NT2/D1 (cell line): Measurements from ENCODE around the gene STRBP.

ENCODE experiments used
- DNase-seq: peaks from one replicate; pipeline ENCODE4 v3.0.0-alpha.2; 2011; ENCODE audit warnings: low read depth, low spot score
- H3K27me3 ChIP-seq: 2 replicates; pipeline ENCODE4 v1.6.0; 2011; ENCODE audit warnings: mild to moderate bottlenecking; ENCODE audit not compliant: insufficient read length, insufficient read depth
- H3K36me3 ChIP-seq: 2 replicates; pipeline ENCODE4 v1.6.1; 2011; ENCODE audit warnings: mild to moderate bottlenecking, low read length, mixed read lengths; ENCODE audit not compliant: insufficient read depth, insufficient read length
- H3K4me1 ChIP-seq: 2 replicates; pipeline ENCODE4 v1.5.1; 2011; ENCODE audit not compliant: insufficient read depth, insufficient read length
- H3K4me3 ChIP-seq: 2 replicates; pipeline ENCODE4 v1.5.1; 2011; ENCODE audit warnings: low read depth; ENCODE audit not compliant: insufficient read length
- H3K9ac ChIP-seq: 2 replicates; pipeline ENCODE4 v1.6.0; 2011; ENCODE audit warnings: low read depth; ENCODE audit not compliant: insufficient read length
- H3K9me3 ChIP-seq: 2 replicates; pipeline ENCODE4 v1.5.1; 2011; ENCODE audit warnings: mild to moderate bottlenecking, low read length; ENCODE audit not compliant: insufficient read depth
- SUZ12 ChIP-seq: IDR thresholded peaks from 2 replicates; pipeline ENCODE4 v1.6.1; 2011; ENCODE audit not compliant: insufficient read length, insufficient read depth; ENCODE audit errors: extremely low read depth
- YY1 ChIP-seq: IDR thresholded peaks from 2 replicates; pipeline ENCODE4 v1.6.1; 2011; ENCODE audit not compliant: insufficient read length, insufficient read depth
- ZNF274 ChIP-seq: IDR thresholded peaks from 2 replicates; pipeline ENCODE4 v1.6.1; 2011; ENCODE audit warnings: mild to moderate bottlenecking, low read depth, low read length

STRBP gene

GRCh38 chr9:123299558-123300126 is 31.3 kb upstream of the STRBP start:
- Histone ChIP-seq H3K4me1 (no peaks in the 10 kb centered on the region), H3K9me3 (no peaks in the 10 kb centered on the region), H3K9ac (no peak overlapping the region), H3K4me3 (no peak overlapping the region), H3K36me3 (no peaks in the 10 kb centered on the region), H3K27me3 (no peaks in the 10 kb centered on the region)
- TF ChIP-seq SUZ12 = no peak
- DNase-seq = no peak

GRCh38 chr9:123296174-123296573 is 27.8 kb upstream of the STRBP start:
- no peak for TF ChIP-seq YY1
- TF ChIP-seq SUZ12 = no peak
- TF ChIP-seq ZNF274 = no peak
- H3K4me1 ChIP-seq = peaks cover 3% of the 10 kb centered on the region

GRCh38 chr9:123291736-123292135 is 23.4 kb upstream of the STRBP start:
- H3K27me3 ChIP-seq = no peaks in the 10 kb centered on the region

More at GRCh38 chr9:123296174-123296573, 27.8 kb upstream of the STRBP start:
- no peaks in the 10 kb centered on the region for H3K36me3 ChIP-seq
- DNase-seq = no peak
- H3K9me3 ChIP-seq = no peaks in the 10 kb centered on the region
- no peaks in the 10 kb centered on the region for H3K27me3 ChIP-seq
- H3K4me3 ChIP-seq = no peak overlapping the region
- H3K9ac ChIP-seq = no peak overlapping the region

DNA sequence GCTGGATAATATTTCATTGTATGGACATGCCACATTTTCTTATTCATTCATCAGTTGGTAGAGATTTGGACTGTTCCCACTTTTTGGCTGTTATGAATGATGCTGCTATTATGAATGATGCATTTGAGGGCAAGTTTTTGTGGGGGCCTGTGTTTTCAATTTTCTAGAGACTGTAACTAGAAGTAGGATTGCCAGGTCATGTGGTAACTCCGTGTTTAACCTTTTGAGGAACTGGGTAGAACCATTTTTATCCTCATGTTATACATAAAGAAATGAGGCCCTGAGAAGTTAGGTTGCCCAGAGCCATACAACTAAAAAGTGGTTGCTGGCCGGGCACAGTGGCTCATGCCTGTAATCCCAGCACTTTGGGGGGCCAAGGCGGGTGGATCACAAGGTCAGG is 22.4 kb upstream of the STRBP start:
- TF ChIP-seq SUZ12 (no peak), YY1 (no peak), ZNF274 (no peak)
- Histone ChIP-seq H3K36me3 (no peaks in the 10 kb centered on the region), H3K4me3 (no peak overlapping the region), H3K4me1 (peaks cover 3% of the 10 kb centered on the region), H3K9ac (no peak overlapping the region), H3K27me3 (no peaks in the 10 kb centered on the region), H3K9me3 (no peaks in the 10 kb centered on the region)
- no peak for DNase-seq

More at GRCh38 chr9:123291736-123292135, 23.4 kb upstream of the STRBP start:
- H3K9me3 ChIP-seq = no peaks in the 10 kb centered on the region
- DNase-seq = no peak
- no peak overlapping the region for H3K9ac ChIP-seq
- TF ChIP-seq SUZ12 (no peak), ZNF274 (no peak), YY1 (no peak)
- peaks cover 3% of the 10 kb centered on the region for H3K4me1 ChIP-seq
- no peak overlapping the region for H3K4me3 ChIP-seq
- no peaks in the 10 kb centered on the region for H3K36me3 ChIP-seq

DNA sequence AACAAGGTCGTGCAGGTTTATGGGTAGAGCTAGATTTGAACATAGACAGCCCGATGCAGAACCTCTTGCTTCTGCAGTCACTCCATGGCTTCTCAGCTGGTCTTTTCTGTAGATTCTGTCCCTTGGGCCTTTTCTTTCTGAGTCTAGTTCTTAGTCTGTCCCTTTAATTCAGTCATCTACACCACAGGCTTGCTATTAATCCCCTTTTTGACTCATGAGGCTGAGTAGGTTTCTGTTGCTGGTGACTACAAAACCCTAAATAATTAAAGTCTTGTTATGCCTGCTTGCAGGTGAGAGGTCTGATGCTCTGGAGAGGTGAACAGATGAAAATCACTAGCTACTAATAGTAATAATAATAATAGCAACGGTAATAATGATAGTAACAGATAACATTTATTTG is 19.3 kb upstream of the STRBP start:
- no peak overlapping the region for H3K4me3 ChIP-seq
- peak overlapping the region; percentile 28 for H3K9ac ChIP-seq
- no peaks in the 10 kb centered on the region for H3K9me3 ChIP-seq
- TF ChIP-seq SUZ12 = no peak
- no peaks in the 10 kb centered on the region for H3K27me3 ChIP-seq
- H3K36me3 ChIP-seq = no peaks in the 10 kb centered on the region
- DNase-seq = no peak
- H3K4me1 ChIP-seq = peaks cover 3% of the 10 kb centered on the region

GRCh38 chr9:123286324-123286723 is 17.9 kb upstream of the STRBP start:
- Histone ChIP-seq H3K4me3 (no peak overlapping the region), H3K27me3 (no peaks in the 10 kb centered on the region), H3K4me1 (no peaks in the 10 kb centered on the region), H3K36me3 (no peaks in the 10 kb centered on the region), H3K9ac (no peak overlapping the region), H3K9me3 (no peaks in the 10 kb centered on the region)
- TF ChIP-seq SUZ12 (no peak), ZNF274 (no peak), YY1 (no peak)
- DNase-seq = no peak

- no peak overlapping the region for H3K4me3 ChIP-seq
- no peak overlapping the region for H3K9ac ChIP-seq
- TF ChIP-seq SUZ12 = no peak
- TF ChIP-seq ZNF274 = no peak
- no peak for TF ChIP-seq YY1
Measured at GRCh38 chr9:123284656-123285055, 16.3 kb upstream of the STRBP start.

GRCh38 chr9:123283455-123283854 is 15.1 kb upstream of the STRBP start:
- DNase-seq = no peak
- H3K4me1 ChIP-seq = no peaks in the 10 kb centered on the region
- H3K36me3 ChIP-seq = no peaks in the 10 kb centered on the region
- no peaks in the 10 kb centered on the region for H3K9me3 ChIP-seq
- no peaks in the 10 kb centered on the region for H3K27me3 ChIP-seq
- no peak overlapping the region for H3K9ac ChIP-seq
- H3K4me3 ChIP-seq = no peak overlapping the region
- TF ChIP-seq ZNF274 (no peak), SUZ12 (no peak)

More at GRCh38 chr9:123284656-123285055, 16.3 kb upstream of the STRBP start:
- Histone ChIP-seq H3K9me3 (no peaks in the 10 kb centered on the region), H3K4me1 (no peaks in the 10 kb centered on the region), H3K27me3 (no peaks in the 10 kb centered on the region), H3K36me3 (no peaks in the 10 kb centered on the region)
- DNase-seq = no peak
